ENCODE results near the gene CDHR3.

CDHR3 gene

DNA sequence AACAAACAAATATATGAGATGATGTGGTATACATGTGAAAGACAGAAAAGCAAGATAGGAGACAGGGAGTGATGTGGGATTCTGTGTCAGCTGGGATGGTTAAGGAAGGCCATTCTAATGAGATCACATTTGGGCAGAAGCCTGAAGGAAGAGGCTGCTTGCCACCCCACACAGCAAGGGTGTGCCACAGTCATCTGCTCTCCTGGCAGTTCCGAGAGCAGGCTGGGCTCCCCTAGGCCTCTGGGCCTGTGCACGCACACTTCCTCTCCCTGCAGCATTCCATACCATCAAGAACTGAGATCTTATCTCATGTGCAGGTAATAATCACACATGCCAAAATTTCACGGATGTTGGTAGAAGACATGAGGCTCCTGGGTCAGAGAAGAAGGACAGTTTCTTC, 105.9 kb downstream of the CDHR3 start:
- no peak for DNase-seq

DNA sequence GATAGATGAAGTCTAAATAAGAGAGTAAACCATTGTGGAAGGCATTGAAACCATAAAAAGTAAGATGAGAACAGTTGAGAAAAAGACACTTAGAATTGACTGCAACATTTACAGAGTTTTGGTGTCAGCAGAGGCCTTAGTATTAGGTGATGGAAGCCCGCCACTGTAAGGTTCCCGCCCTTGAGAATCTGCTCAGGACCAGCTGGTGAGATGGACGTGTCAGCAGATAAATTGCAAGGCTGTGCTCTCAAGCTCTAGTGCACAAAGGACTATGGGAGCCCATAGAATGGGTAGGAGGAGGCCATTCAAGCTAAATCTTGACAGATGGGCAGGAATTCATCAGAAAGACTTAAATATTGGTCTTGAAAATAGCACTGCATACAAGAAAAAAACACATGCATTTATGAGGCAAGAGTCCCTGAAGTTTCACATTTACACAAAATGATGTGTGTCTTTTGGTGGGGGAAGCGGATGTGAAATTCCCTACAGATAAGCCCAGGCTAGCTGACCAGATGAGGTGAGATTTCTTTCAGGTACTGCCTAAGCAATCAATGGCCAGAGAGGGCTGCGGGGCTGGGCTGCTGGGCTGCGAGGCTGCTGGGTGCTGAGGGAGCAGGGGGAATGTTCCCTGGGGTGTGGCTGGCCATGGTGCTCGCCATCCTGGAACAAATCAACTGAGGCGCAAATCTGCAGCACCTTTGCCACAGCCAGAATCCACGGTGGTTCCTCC, 106.6 kb downstream of the CDHR3 start:
- DNase-seq, result no peak

DNA sequence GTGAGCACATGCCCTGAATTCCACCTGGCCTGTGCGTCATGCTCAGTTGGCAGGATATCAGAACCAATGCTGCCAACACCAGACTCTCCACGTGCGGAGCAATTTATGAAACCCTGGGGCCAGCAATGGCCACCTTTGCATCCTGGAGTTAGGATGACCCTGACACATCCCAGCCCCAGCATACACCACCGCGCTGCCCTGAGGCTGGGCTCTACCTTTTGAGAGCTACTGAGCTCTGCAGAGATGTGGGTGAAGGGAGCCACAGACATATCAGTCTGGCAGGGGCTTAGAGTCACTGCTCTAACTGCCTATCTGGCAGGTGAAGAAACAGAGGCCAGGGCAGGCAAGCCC, 107.1 kb downstream of the CDHR3 start:
- no peak for DNase-seq

DNA sequence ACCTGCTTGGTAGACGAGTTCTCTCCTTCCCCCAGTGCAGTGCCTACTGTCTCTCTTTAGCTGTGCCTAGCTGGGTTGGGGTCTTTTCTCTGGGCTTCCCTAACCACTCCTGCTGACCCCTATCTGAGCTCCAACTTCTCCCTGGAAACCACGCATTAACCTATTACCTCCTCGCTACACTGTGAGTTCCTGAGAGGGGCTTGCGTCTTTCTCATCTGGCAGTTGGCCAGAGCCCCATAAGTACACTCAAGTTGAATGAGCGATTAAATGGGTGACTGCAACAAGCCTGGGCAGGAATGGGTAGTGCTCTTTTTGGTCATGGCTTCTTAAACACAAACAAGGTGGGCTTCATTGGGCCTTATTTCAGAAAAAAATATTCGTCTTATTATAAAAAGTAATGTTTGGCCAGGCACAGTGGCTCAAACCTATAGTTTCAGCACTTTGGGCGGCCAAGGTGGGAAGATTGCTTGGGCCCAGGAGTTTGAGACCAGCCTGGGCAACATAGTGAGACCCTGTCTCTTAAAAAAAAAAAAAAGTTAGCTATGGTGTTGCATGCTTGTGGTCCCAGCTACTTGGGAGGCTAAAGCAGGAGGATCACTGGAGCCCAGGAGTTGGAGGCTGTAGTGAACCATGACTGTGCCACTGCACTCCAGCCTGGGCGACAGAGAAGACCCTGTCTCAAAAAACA, 107.6 kb downstream of the CDHR3 start:
- DNase-seq, result no peak

DNA sequence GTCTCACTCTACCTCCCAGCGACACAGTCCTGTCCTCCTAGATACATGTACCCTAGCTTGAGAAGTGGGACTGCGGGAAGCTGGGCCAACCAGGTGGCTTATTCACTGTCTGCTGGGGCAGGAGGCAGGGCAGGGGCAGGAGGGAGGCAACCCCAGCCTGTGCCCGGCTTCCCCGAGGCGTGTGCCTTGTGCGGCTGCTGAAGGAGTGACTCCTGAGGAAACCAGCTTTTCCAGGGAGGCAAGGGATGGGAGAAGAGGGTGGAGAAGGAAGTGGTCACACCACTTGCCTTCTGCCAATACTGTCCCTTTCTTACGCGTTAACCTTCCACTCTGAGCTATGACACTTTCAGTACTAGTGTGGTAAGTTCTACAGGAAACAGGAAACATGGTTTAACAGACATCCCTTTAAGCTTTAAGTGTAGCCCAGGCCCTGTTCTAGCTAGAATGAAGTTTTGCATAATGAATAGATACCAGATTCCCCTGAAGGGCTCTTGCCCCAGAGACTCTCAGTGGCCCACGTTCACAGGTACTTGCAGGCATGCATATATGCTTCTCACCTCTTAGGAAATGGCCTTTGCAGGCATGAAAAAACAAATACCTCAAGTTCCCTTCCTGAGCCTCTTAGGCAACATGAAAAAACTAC, 108.4 kb downstream of the CDHR3 start:
- no peak for DNase-seq

DNA sequence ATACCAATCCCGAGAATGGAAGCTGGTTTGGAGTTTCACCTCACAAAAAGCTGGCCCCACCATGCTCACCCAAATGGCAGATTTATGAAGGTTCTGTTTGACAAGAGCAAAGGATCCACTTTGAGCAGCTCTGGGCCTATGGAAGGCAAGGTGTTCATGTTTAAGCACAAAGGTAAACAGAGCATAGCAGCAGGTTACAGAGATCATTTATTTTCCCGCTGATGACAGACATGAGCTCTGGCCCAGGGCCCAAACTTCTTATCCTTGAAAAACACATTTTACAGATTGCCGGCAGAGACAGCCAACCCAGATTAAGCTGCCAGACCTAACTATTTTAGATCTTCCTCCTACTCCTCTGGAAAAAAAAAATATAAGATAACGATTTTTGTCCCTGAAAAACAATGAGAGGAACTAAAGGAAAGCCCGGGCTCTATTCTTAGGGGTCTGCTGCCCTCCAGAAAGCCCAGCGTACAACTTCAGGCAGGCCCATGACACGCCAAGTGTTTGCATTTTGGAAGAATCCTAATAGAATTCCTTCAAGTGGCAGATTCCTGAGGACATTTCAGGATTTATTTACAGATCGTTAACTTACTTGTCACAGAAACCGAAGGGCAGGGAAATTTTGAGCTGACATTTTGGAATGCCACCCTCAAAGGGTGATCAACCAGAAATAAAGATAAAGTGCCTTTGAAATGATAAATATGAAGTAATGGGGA, 109.1 kb downstream of the CDHR3 start:
- DNase-seq, result no peak

DNA sequence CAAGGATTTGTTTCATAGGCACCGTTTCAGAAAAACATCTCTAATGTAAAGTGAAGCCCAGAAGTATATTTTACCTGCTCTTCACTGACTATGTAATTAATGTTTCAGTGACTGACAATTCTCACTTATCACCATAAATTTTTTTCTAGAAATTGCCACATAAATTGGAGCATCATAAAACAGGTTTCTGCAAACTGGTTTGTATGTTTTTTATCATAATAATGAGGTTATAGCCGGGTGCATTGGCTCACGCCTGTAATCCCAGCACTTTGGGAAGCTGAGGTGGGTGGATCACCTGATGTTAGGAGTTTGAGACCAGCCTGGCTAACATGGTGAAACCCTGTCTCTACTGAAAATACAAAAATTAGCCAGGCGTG, 109.6 kb downstream of the CDHR3 start:
- no peak for DNase-seq

DNA sequence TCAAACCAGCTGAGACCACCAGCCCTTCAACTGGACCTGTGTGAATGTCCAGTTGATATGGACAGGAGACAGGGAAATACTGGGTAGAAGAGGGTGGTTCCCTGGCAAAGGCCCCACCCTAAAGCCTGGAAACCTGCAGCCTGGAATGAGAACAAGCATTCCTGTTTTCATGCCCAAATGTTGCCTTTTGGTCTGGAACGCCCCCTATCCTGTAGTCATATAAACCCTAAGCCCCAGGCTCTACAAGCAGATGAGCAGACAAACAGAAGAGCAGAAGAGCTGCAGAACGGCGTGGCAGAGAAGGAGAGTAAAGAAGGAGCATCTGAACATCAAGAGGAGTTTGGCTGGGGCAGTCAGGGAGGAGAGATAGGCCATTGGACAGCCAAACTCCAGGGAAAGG, 110.6 kb downstream of the CDHR3 start:
- no peak for DNase-seq

DNA sequence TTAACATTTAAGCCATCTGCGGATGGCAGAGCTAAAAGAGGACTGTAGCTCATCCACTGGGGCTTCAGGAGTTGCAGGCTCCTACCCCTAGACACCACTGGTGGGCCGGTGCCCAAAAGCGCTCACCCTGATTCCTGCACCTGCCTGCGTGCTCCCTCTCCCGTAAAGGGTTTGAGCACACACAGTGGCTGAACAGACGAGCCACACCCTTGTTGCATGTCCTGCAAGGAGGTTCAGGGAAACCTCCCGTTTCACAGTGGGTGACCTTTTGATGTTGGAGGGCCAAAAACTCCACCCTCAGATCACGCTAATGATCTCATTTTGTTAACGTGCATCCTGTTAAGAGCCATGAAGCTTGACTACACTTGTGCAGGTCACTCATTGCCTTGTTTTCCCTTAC, 111.2 kb downstream of the CDHR3 start:
- no peak for DNase-seq

DNA sequence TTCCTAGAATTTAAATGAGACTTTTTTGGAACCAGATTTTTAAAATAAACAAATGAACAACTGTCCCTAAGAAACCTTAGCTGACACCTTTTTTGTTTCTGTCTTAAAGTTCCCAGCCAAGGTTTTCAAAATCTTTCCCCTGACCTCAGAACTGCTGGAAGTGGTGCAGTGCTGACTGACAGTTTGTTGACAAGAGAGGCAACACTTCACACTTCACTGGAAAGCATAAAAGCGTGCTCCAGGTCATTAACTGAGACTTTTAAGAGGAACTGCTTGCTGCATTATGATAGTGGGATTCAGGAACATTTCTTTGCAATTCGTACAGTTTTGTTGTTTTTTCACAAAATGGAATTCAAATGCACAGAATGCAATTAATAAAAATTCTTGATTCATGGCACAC, 112.9 kb downstream of the CDHR3 start:
- DNase-seq, result no peak

DNA sequence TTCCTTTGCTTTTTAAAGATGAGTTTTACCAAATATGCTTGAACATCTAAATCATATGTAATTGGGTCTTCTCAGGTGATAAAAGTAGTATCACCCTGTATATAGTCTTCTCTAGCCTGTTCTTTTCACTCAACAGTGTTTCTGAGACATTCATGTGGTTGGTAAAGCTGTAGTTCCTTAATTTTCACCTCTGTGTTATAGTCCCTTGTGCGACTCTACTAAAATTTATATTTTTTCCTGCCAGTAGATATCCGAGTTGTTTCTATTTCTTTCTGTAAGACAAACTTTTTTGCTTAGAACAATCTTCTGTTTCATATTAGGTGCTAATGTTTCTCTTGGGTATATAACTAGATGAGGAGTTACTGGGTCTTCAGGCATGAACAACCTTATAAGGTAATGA, 113.5 kb downstream of the CDHR3 start:
- DNase-seq, result no peak

DNA sequence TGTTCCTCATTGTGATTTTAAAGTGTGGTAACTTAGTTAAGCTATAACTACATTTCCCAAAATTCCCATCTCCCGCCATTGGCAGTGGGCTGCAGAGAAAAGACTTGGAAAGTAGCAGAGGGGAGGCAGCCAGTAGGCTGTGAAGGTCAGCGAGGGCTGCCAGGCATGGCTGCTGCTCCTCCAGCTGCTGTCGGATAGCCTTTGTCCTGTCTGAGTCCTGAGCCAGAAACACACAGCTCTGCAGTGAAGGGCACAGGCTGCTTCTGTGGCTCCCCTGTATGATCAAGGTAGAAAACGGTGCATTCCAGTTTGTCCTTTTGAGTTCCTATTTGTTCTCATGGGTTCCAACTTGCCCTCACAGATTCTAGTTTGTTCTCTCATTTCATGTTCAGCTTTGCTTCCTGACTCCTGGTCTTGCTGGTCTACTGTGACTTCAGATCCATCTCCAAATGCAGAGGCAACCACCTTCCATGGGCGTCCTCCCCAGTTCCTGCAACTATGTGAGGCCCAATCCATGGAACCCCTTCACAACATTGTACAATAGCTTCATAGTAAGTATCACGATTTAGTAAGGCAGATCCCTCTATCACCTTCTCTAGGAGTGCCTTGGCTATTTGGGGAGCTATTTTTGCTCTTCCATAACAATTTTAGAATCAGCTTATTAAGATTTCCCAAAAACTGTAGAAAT, 117.4 kb downstream of the CDHR3 start:
- DNase-seq, result no peak

DNA sequence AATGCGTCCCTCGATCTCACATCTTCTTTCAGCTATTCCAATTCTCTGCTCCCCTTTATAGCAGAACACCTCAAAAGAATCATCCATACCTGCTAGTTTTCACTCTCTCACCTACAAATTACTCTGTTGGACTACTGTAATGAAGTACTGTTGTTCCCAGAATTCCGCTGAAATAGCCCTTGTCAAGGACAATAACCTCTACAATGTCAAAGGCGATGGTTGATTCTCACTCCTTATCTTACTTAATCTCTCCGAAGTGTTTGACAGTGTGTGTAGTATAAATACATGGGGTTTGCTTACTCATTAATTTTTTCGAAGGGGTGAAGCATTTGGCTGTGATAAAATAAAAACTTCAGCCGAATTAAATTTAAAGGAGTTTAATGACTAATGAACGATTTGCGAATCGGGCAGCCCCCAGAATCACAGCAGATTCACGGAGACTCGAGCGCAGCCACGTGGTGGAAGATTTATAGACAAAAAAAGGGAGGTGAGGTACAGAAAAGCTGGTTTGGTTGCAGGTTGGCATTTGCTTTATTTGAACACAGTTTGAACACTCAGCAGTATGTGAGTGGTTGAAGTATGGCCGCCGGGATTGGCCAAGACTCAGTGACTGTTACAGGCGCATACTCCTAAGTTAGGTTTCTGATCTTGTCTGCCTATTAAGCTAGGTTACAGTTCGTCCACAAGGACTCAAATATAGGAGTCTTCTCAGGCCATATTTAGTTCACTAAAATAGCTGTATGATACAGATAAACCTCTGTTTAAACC, 119.2 kb downstream of the CDHR3 start:
- DNase-seq, result no peak

Data from activated CD4-positive, alpha-beta T cell treated with anti-CD3 and anti-CD28 coated beads for 1 hour (primary cell).